GM12891 (cell line): ENCODE results near the gene SNRNP35.
"Not testable (repeated sequence)": the region's sequence is repeated elsewhere in the genome, so short reads cannot be mapped to it uniquely, and the experiment has no call there.

ENCODE experiments used
- POLR2A ChIP-seq: IDR thresholded peaks from 2 replicates; pipeline ENCODE4 v1.6.1; 2011; ENCODE audit warnings: low read depth, low read length, control low read depth
- TAF1 ChIP-seq: IDR thresholded peaks from 2 replicates; pipeline ENCODE4 v1.6.1; 2011; ENCODE audit warnings: low read depth, low read length, control low read depth

DNA sequence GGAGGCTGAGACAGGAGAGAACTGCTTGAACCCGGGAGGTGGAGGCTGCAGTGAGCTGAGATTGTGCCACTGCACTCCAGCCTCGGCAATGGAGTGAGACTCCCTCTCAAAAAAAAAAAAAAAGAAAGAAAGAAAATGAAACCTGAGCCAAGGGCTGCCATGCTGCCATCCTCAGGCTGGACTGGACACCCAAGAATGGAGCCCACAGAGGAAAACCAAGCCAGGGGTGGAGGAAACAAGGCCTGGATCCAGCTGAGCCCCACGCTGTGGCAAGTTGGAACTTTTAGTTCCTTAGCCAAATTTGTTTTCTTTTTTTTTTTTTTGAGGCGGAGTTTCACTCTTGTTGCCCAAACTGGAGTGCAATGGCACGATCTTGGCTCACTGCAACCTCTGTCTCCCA lies 23.3 kb downstream of the SNRNP35 start:
- TF ChIP-seq TAF1, POLR2A: not testable (repeated sequence)
